H9 (cell line): ENCODE measurements around the gene CCDC149. TPM values are rescaled to one million over a fixed set of nuclear protein-coding genes. Genes with fewer than 3 reads are reported as not detected.

Experiments
- DNase-seq: peaks from one replicate; pipeline ENCODE4 v3.0.0-alpha.2; 2017
- H2AFZ ChIP-seq: one replicate; pipeline ENCODE4 v1.6.1; 2013; ENCODE audit warnings: mild to moderate bottlenecking, low read length, control low read depth, moderate library complexity
- H2AK5ac ChIP-seq: 2 replicates; pipeline ENCODE4 v1.6.1; 2013; ENCODE audit warnings: low read length, control low read depth, mixed read lengths; ENCODE audit not compliant: insufficient read length
- H2BK120ac ChIP-seq: one replicate; pipeline ENCODE4 v1.6.1; 2013; ENCODE audit warnings: low read depth, mild to moderate bottlenecking, low read length, control low read depth, inconsistent platforms; ENCODE audit not compliant: poor library complexity, severe bottlenecking
- H2BK12ac ChIP-seq: 2 replicates; pipeline ENCODE4 v1.6.1; 2013; ENCODE audit warnings: low read length, control low read depth, mixed read lengths, low read depth; ENCODE audit not compliant: insufficient read length
- H2BK15ac ChIP-seq: 2 replicates; pipeline ENCODE4 v1.6.1; 2013; ENCODE audit warnings: low read depth, low read length, control low read depth
- H2BK20ac ChIP-seq: one replicate; pipeline ENCODE4 v1.6.1; 2013; ENCODE audit warnings: low read depth, mild to moderate bottlenecking, low read length, control low read depth, inconsistent platforms; ENCODE audit not compliant: poor library complexity, severe bottlenecking
- H2BK5ac ChIP-seq: 2 replicates; pipeline ENCODE4 v1.6.1; 2013; ENCODE audit warnings: low read length, control low read depth, mixed read lengths; ENCODE audit not compliant: insufficient read length
- H3K14ac ChIP-seq: 2 replicates; pipeline ENCODE4 v1.6.1; 2013; ENCODE audit warnings: low read length, control low read depth; ENCODE audit not compliant: insufficient read depth
- H3K18ac ChIP-seq: 2 replicates; pipeline ENCODE4 v1.6.1; 2013; ENCODE audit warnings: low read depth, mild to moderate bottlenecking, mixed read lengths, low read length, control low read depth; ENCODE audit not compliant: insufficient read length
- H3K23ac ChIP-seq: 2 replicates; pipeline ENCODE4 v1.6.1; 2013; ENCODE audit warnings: low read length, control low read depth, mixed read lengths, low read depth; ENCODE audit not compliant: insufficient read length
- H3K23me2 ChIP-seq: 2 replicates; pipeline ENCODE4 v1.6.1; 2013; ENCODE audit warnings: low read depth, mild to moderate bottlenecking, mixed read lengths, low read length, control low read depth; ENCODE audit not compliant: insufficient read length, poor library complexity, severe bottlenecking
- H3K27ac ChIP-seq: 2 replicates; pipeline ENCODE4 v1.5.1; 2013; ENCODE audit warnings: low read length, control low read depth, mixed read lengths, low read depth; ENCODE audit not compliant: insufficient read length
- H3K27me3 ChIP-seq: 2 replicates; pipeline ENCODE4 v1.6.1; 2013; ENCODE audit warnings: low read length, control low read depth, inconsistent platforms; ENCODE audit not compliant: insufficient read depth
- H3K4ac ChIP-seq: 2 replicates; pipeline ENCODE4 v1.6.1; 2013; ENCODE audit warnings: low read depth, mild to moderate bottlenecking, control low read depth, inconsistent platforms, low read length, moderate library complexity
- H3K4me1 ChIP-seq: 2 replicates; pipeline ENCODE4 v1.6.1; 2013; ENCODE audit warnings: low read length, control low read depth, inconsistent platforms; ENCODE audit not compliant: insufficient read depth
- H3K4me2 ChIP-seq: 2 replicates; pipeline ENCODE4 v1.6.1; 2013; ENCODE audit warnings: low read length, control low read depth, mixed read lengths; ENCODE audit not compliant: insufficient read length, insufficient read depth
- H3K56ac ChIP-seq: 2 replicates; pipeline ENCODE4 v1.6.1; 2013; ENCODE audit warnings: low read depth, mild to moderate bottlenecking, mixed read lengths, low read length, control low read depth; ENCODE audit not compliant: insufficient read length
- H3K79me1 ChIP-seq: 2 replicates; pipeline ENCODE4 v1.6.1; 2013; ENCODE audit warnings: low read depth, mild to moderate bottlenecking, moderate library complexity, low read length, control low read depth, inconsistent platforms; ENCODE audit not compliant: insufficient read depth, poor library complexity, severe bottlenecking
- H3K79me2 ChIP-seq: 2 replicates; pipeline ENCODE4 v1.6.1; 2013; ENCODE audit warnings: low read length, control low read depth, inconsistent platforms; ENCODE audit not compliant: insufficient read depth
- H3K9ac ChIP-seq: 2 replicates; pipeline ENCODE4 v1.6.1; 2013; ENCODE audit warnings: low read length, control low read depth, mixed read lengths; ENCODE audit not compliant: insufficient read length; ENCODE audit errors: extremely low read depth
- H3K9me3 ChIP-seq: one replicate; pipeline ENCODE4 v1.6.1; 2013; ENCODE audit warnings: low read depth, low read length, inconsistent platforms; ENCODE audit not compliant: control insufficient read depth
- H3T11ph ChIP-seq: one replicate; pipeline ENCODE4 v1.6.1; 2013; ENCODE audit warnings: mild to moderate bottlenecking, low read length, control low read depth, inconsistent platforms
- H4K20me1 ChIP-seq: one replicate; pipeline ENCODE4 v1.6.1; 2013; ENCODE audit not compliant: control insufficient read depth, insufficient read length, insufficient read depth
- H4K5ac ChIP-seq: 2 replicates; pipeline ENCODE4 v1.6.1; 2013; ENCODE audit warnings: low read depth, mild to moderate bottlenecking, mixed read lengths, low read length, control low read depth; ENCODE audit not compliant: insufficient read length
- H4K8ac ChIP-seq: replicated peaks from 2 replicates; pipeline ENCODE4 v1.6.1; 2013; ENCODE audit warnings: low read length, control low read depth, mixed read lengths, low read depth; ENCODE audit not compliant: insufficient read length
- H4K91ac ChIP-seq: 2 replicates; pipeline ENCODE4 v1.6.1; 2013; ENCODE audit warnings: low read depth, mild to moderate bottlenecking, moderate library complexity, mixed read lengths, low read length, control low read depth; ENCODE audit not compliant: insufficient read length
- H3K27ac Mint-ChIP-seq, 3 experiments: 2 replicates in 2 of 3; 3 replicates in 1 of 3; pipeline ENCODE4 v1.8.0; 2020 to 2021; ENCODE audit warnings: mixed read lengths in 3 of 3, mild to moderate bottlenecking in 1 of 3, moderate library complexity in 1 of 3
- H3K27me3 Mint-ChIP-seq: 2 replicates; pipeline ENCODE4 v1.8.0; 2021; ENCODE audit warnings: low read depth, mild to moderate bottlenecking, moderate library complexity, mixed read lengths
- H3K36me3 Mint-ChIP-seq, 3 experiments: 2 replicates in 2 of 3; 3 replicates in 1 of 3; pipeline ENCODE4 v1.8.0; 2020 to 2021; ENCODE audit warnings: low read depth in 3 of 3, mixed read lengths in 3 of 3; ENCODE audit not compliant: insufficient read depth in 1 of 3
- H3K4me1 Mint-ChIP-seq, 2 experiments: 2 replicates each; pipeline ENCODE4 v1.8.0; 2020; ENCODE audit warnings: mixed read lengths in 2 of 2
- H3K4me3 Mint-ChIP-seq, 2 experiments: 2 replicates in 1 of 2; 3 replicates in 1 of 2; pipeline ENCODE4 v1.8.0; 2020 to 2021; ENCODE audit warnings: mild to moderate bottlenecking in 2 of 2, mixed read lengths in 2 of 2, moderate library complexity in 1 of 2
- H3K9me3 Mint-ChIP-seq, 2 experiments: 2 replicates in 1 of 2; 3 replicates in 1 of 2; pipeline ENCODE4 v1.8.0; 2020; ENCODE audit warnings: mild to moderate bottlenecking in 2 of 2, mixed read lengths in 2 of 2, moderate library complexity in 1 of 2
- WGBS: extraction: QIAGEN DNeasy Blood & Tissue Kit; methylation state at CpG from one replicate; pipeline ENCODE4 v1.1.7; 2013; ENCODE audit warnings: missing lambda C conversion rate, low lambda C conversion rate, mixed read lengths; ENCODE audit not compliant: insufficient read length; ENCODE audit errors: extremely low coverage; 5-methylcytosine and 5-hydroxymethylcytosine counted together
- total RNA-seq: library from RNA; stranded (reverse); gene quantifications from 2 replicates; pipeline ENCODE4 v1.2.1, GENCODE V29; 2021
- TF ChIP-seq, protein P1 (sequence below): fragments of 200-600 bp; sonication (generic); conservative IDR thresholded peaks from 3 replicates; pipeline ENCODE4 v1.8.0; 2021; ENCODE audit warnings: antibody characterized with exemption, mild to moderate bottlenecking

Gene CCDC149
- total RNA-seq, 1 experiment from 2014 or later, result 4.5 TPM

DNA sequence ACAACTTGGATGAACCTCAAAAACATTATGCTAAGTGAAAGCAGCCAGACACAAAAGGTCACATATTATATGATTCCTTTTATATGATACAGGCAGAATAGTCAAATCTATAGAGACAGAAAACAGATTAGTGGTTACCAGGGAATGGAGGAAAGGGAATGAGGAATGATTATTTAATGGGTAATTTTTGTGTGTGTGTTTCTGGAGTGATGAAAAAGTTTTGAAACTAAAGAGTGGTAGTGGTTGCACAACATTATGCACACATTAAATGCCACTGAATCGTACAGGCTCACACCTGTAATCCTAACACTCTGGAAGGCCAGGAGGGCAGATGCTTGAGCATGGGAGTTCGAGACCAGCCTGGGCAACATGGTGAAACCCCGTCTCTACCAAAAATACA is 137.1 kb downstream of the CCDC149 start:
- Histone ChIP-seq H3K79me2 (no peaks in the 10 kb centered on the region), H2AK5ac (no peak overlapping the region), H3K23ac (no peak overlapping the region), H3K56ac (no peak overlapping the region), H3K27ac (no peak overlapping the region), H3T11ph (no peak overlapping the region), H2BK12ac (no peak overlapping the region), H4K8ac (no peak overlapping the region), H4K20me1 (no peaks in the 10 kb centered on the region), H3K79me1 (no peaks in the 10 kb centered on the region), H3K9ac (no peak overlapping the region), H4K5ac (no peak overlapping the region), H3K9me3 (no peaks in the 10 kb centered on the region), H2AFZ (no peak overlapping the region), H3K4me1 (no peaks in the 10 kb centered on the region), H3K4me2 (no peak overlapping the region), H3K18ac (no peak overlapping the region), H2BK15ac (no peak overlapping the region), H3K27me3 (no peaks in the 10 kb centered on the region), H3K14ac (no peak overlapping the region), H2BK20ac (no peak overlapping the region), H4K91ac (no peak overlapping the region), H2BK5ac (no peak overlapping the region), H3K4ac (no peak overlapping the region), H3K23me2 (no peaks in the 10 kb centered on the region), H2BK120ac (no peak overlapping the region)
- Mint-ChIP-seq H3K4me3 (no peak overlapping the region; a peak in 1 of 5 replicates), H3K27ac (no peak overlapping the region), H3K9me3 (no peaks in the 10 kb centered on the region; a peak in 1 of 5 replicates), H3K4me1 (peaks cover 2 to 4% of the 10 kb centered on the region in 2 experiments; a peak in 2 of 4 replicates), H3K36me3 (no peaks in the 10 kb centered on the region; a peak in 1 of 7 replicates), H3K27me3 (no peaks in the 10 kb centered on the region; the same call in 1 of the 2 replicates)
- TF ChIP-seq, protein P1, sequence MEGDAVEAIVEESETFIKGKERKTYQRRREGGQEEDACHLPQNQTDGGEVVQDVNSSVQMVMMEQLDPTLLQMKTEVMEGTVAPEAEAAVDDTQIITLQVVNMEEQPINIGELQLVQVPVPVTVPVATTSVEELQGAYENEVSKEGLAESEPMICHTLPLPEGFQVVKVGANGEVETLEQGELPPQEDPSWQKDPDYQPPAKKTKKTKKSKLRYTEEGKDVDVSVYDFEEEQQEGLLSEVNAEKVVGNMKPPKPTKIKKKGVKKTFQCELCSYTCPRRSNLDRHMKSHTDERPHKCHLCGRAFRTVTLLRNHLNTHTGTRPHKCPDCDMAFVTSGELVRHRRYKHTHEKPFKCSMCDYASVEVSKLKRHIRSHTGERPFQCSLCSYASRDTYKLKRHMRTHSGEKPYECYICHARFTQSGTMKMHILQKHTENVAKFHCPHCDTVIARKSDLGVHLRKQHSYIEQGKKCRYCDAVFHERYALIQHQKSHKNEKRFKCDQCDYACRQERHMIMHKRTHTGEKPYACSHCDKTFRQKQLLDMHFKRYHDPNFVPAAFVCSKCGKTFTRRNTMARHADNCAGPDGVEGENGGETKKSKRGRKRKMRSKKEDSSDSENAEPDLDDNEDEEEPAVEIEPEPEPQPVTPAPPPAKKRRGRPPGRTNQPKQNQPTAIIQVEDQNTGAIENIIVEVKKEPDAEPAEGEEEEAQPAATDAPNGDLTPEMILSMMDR, result no peak
- WGBS, result no CpG with 5 or more reads among the region's 3 CpGs
- DNase-seq, result no peak
